ENCODE results near the gene NOB1. TPM values are rescaled to one million over a fixed set of nuclear protein-coding genes. Genes with fewer than 3 reads are reported as not detected.
A peak's percentile ranks its signal among the peaks of the same experiment; 100 is the strongest.

Gene NOB1
- polyA plus RNA-seq, 2 of the 4 experiments (the other 2 are of a cell fraction), result 123 to 134 TPM

GRCh38 chr16:69745959-69746358 lies 8.8 kb downstream of the NOB1 start:
- FAIRE-seq (no peak), ATAC-seq (peak; percentile 17 to 29; a peak in 2 of 6 replicates), DNase-seq (ENCODE audit: low read depth in 1 of 2, low spot score in 1 of 2) (no peak)
- peaks cover 25% of the 10 kb centered on the region for H3K4me1 ChIP-seq
- no peaks in the 10 kb centered on the region for H3K9me3 ChIP-seq
- H3K4me3 ChIP-seq, result no peak overlapping the region
- H3K27ac ChIP-seq, result 0 out of 6 replicates have a peak overlapping the region, but pooled peaks of 1 of the 2 experiments have one; percentile 9
- TF ChIP-seq CBX8 (IDR thresholded peaks at IDR 0.05), result no peak
- no peak for TF ChIP-seq EP300 (IDR thresholded peaks at IDR 0.05)
- no peak for TF ChIP-seq KDM1A (IDR thresholded peaks at IDR 0.05; ENCODE audit: low read depth)
- TF ChIP-seq TP53 (CRISPR knock-in tag; IDR thresholded peaks at IDR 0.05), result no peak
- no peak for TF ChIP-seq KDM5A (IDR thresholded peaks at IDR 0.05)
- no peak for TF ChIP-seq CBX2 (IDR thresholded peaks at IDR 0.05; ENCODE audit: borderline replicate concordance, low read depth)
- no peak for TF ChIP-seq RARB (CRISPR knock-in tag; IDR thresholded peaks at IDR 0.05)
- no peak for TF ChIP-seq CTCF (IDR thresholded peaks at IDR 0.05)
- TF ChIP-seq NPAS2 (CRISPR knock-in tag; IDR thresholded peaks at IDR 0.05; ENCODE audit: borderline replicate concordance), result no peak
- no peak for TF ChIP-seq FOXS1 (CRISPR knock-in tag; IDR thresholded peaks at IDR 0.05)
- no peak for TF ChIP-seq PBX3 (IDR thresholded peaks at IDR 0.05)
- no peak for TF ChIP-seq POLR2AphosphoS2 (conservative IDR thresholded peaks at IDR 0.05; ENCODE audit: low read length)
- no peak for TF ChIP-seq MYC (IDR thresholded peaks at IDR 0.05; ENCODE audit: borderline replicate concordance, low read length)
- no peak for TF ChIP-seq ZSCAN20 (CRISPR knock-in tag; IDR thresholded peaks at IDR 0.05)
- ChIA-PET POLR2A (interaction anchor here (1.2 to 3.0 kb wide), 2 partner anchors 9 to 19 kb away, joined by 5 to 10 read pairs; partner anchors contain the start of genes NOB1 and NQO1), CTCF (interaction anchor here (0.6 to 2.3 kb wide), 5 partner anchors 9 to 790 kb away, joined by 3 to 13 read pairs (median 3); partner anchors contain the start of genes NOB1 and NQO1)
- no peak overlapping the region for H3K4me2 ChIP-seq
- WGBS (ENCODE audit: missing lambda C conversion rate), result 87% methylated on average over 10 of the region's 10 CpGs

- no peaks in the 10 kb centered on the region for H3K9me3 ChIP-seq
- TF ChIP-seq ZC3H11A (IDR thresholded peaks at IDR 0.05), result no peak
- TF ChIP-seq ZNF302 (CRISPR knock-in tag; IDR thresholded peaks at IDR 0.05), result no peak
- TF ChIP-seq SREBF2 (IDR thresholded peaks at IDR 0.05), result no peak
- TF ChIP-seq RFX5 (IDR thresholded peaks at IDR 0.05), result no peak
- no peak for TF ChIP-seq MYC (IDR thresholded peaks at IDR 0.05; ENCODE audit: borderline replicate concordance, low read length)
- TF ChIP-seq HES2 (IDR thresholded peaks at IDR 0.05), result no peak
- no peak for TF ChIP-seq EHF (CRISPR knock-in tag; IDR thresholded peaks at IDR 0.05)
- no peak for ATAC-seq
- no peak for DNase-seq (ENCODE audit: low read depth in 1 of 2, low spot score in 1 of 2)
- ChIA-PET POLR2A (interaction anchor here (3.0 kb wide), 1 partner anchor 18 kb away, joined by 10 read pairs; the partner anchor contains the start of gene NQO1), CTCF (interaction anchor here (1.1 to 2.3 kb wide), 3 partner anchors 10 to 36 kb away, joined by 3 to 13 read pairs (median 3); partner anchors contain the start of gene NOB1)
- FAIRE-seq, result no peak
- no peak overlapping the region for H3K4me2 ChIP-seq
- peaks cover 25% of the 10 kb centered on the region for H3K4me1 ChIP-seq
- no peak overlapping the region for H3K27ac ChIP-seq
- H3K4me3 ChIP-seq, result no peak overlapping the region
- 96% methylated on average over 11 of the region's 11 CpGs for WGBS (ENCODE audit: missing lambda C conversion rate)
These were observed 9.5 kb downstream of the NOB1 start for GRCh38 chr16:69745232-69745612.
